ENCODE data around the gene FANCE.
"Not testable (repeated sequence)": the region's sequence is repeated elsewhere in the genome, so short reads cannot be mapped to it uniquely, and the experiment has no call there.

The FANCE gene

DNA sequence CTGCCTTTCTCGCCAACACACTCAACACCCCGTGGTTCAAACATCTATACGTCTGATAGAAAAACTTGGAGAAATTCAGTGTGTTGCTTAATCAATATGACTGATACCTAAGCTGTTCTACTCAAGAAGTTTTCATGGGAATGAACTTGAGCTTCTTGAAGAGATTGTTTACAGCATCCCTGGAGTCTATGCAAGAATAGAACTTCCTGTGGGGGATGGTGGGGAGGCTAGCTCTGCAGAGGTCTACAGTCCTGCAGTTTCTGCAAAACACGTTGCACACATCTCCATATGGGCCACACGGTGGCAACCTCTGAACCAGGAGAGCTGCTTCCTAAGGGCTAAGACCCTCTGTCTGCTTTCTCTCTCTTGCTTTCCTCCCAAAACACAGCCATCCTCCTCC is 32.7 kb upstream of the FANCE start:
- DNase-seq (no peak), ATAC-seq (replicated peaks) (no peak)
- Mint-ChIP-seq H3K36me3 (ENCODE audit: insufficient read depth) (peaks cover 50% of the 10 kb centered on the region), H3K27ac (no peak overlapping the region), H3K9me3 (no peaks in the 10 kb centered on the region), H3K4me3 (no peak overlapping the region), H3K27me3 (no peaks in the 10 kb centered on the region), H3K4me1 (ENCODE audit: low read depth in 2 of 2) (peaks cover 15 to 22% of the 10 kb centered on the region in 2 donors)

DNA sequence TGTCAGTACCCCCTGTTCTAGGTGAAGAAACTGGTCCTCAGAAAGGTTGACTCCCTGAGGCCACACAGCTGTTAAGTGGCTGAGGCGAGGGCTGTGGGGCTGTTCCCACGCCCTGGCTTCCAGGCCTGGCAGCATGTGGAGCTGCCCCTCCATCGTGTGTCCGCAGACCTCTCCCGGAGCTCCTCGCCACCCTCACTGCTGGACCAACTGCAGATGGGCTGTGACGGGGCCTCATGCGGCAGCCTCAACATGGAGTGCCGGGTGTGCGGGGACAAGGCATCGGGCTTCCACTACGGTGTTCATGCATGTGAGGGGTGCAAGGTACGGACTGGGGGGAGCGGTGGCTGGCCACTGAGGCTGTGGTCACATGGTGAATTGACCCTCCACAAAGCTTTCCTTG is 32.2 kb upstream of the FANCE start:
- Mint-ChIP-seq H3K27ac (no peak overlapping the region), H3K36me3 (ENCODE audit: insufficient read depth) (peaks cover 52% of the 10 kb centered on the region), H3K4me3 (no peak overlapping the region), H3K4me1 (ENCODE audit: low read depth in 2 of 2) (peaks cover 15 to 19% of the 10 kb centered on the region in 2 donors), H3K9me3 (no peaks in the 10 kb centered on the region), H3K27me3 (no peaks in the 10 kb centered on the region)
- ATAC-seq (replicated peaks) = no peak
- DNase-seq = no peak

DNA sequence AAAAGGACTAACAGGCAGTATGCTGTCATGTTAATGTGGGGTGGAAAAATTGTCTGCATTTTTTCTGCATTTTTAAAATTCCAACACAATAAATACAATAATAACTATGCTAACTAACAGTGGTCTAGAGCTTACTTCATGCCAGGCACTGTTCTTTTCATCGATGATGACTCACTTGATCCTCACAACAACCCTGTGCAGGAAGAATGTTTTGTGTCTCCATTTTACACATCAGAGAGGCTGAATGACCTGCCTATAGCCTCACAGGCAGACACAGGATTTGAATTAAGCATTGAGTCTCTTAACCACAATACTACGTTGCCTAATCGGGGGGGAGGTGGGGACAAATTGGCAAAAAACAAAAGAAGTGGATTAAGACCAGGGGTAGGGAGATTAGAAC is 26.9 kb upstream of the FANCE start:
- Mint-ChIP-seq H3K27me3 (no peaks in the 10 kb centered on the region), H3K27ac (no peak overlapping the region), H3K4me3 (no peak overlapping the region), H3K36me3 (ENCODE audit: insufficient read depth) (peaks cover 41% of the 10 kb centered on the region), H3K4me1 (ENCODE audit: low read depth in 2 of 2) (no peaks in the 10 kb centered on the region), H3K9me3 (peaks cover 0 to 2% of the 10 kb centered on the region in 2 donors)
- no peak for DNase-seq
- ATAC-seq (replicated peaks) = no peak

DNA sequence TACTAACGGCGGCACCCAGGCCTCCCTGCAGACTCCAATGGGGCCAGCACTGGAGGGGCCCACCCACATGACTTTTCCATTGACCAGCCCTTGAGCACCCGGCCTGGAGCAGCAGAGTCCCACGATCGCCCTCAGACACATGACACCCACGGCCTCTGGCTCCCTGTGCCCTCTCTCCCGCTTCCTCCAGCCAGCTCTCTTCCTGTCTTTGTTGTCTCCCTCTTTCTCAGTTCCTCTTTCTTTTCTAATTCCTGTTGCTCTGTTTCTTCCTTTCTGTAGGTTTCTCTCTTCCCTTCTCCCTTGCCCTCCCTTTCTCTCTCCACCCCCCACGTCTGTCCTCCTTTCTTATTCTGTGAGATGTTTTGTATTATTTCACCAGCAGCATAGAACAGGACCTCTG is 26.1 kb upstream of the FANCE start:
- H3K4me3 Mint-ChIP-seq = no peak overlapping the region
- ATAC-seq (replicated peaks) = no peak
- no peak for DNase-seq
- no peak overlapping the region for H3K27ac Mint-ChIP-seq
- no peaks in the 10 kb centered on the region for H3K4me1 Mint-ChIP-seq (ENCODE audit: low read depth in 2 of 2)
- H3K9me3 Mint-ChIP-seq = peaks cover 0 to 2% of the 10 kb centered on the region in 2 donors
- H3K36me3 Mint-ChIP-seq (ENCODE audit: insufficient read depth) = peaks cover 38% of the 10 kb centered on the region
- H3K27me3 Mint-ChIP-seq = no peaks in the 10 kb centered on the region

DNA sequence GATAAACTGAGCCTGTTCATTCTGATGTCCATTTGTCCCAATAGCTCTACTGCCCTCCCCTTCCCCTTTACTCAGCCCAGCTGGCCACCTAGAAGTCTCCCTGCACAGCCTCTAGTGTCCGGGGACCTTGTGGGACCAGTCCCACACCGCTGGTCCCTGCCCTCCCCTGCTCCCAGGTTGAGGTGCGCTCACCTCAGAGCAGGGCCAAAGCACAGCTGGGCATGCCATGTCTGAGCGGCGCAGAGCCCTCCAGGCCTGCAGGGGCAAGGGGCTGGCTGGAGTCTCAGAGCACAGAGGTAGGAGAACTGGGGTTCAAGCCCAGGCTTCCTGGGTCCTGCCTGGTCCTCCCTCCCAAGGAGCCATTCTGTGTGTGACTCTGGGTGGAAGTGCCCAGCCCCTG is 24.7 kb upstream of the FANCE start:
- ATAC-seq (replicated peaks) (no peak), DNase-seq (no peak)
- no peak overlapping the region for H3K4me3 Mint-ChIP-seq
- no peaks in the 10 kb centered on the region for H3K27me3 Mint-ChIP-seq
- no peaks in the 10 kb centered on the region for H3K4me1 Mint-ChIP-seq (ENCODE audit: low read depth in 2 of 2)
- peaks cover 0 to 2% of the 10 kb centered on the region in 2 donors for H3K9me3 Mint-ChIP-seq
- peaks cover 27% of the 10 kb centered on the region for H3K36me3 Mint-ChIP-seq (ENCODE audit: insufficient read depth)
- H3K27ac Mint-ChIP-seq = no peak overlapping the region

DNA sequence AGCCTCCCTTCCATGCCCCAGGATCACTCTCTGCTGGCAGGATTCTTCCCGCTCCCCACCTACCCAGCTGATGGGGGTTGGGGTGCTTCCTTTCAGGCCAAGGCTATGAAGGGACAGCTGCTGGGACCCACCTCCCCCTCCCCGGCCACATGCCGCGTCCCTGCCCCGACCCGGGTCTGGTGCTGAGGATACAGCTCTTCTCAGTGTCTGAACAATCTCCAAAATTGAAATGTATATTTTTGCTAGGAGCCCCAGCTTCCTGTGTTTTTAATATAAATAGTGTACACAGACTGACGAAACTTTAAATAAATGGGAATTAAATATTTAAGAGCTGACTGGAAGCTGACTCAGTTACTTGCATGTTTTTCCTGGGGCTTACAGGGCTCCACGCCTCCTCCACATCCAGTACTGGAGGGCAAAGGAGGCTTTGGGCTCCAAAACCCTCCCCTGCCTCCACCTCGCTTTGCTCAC is 24.3 kb upstream of the FANCE start:
- peaks cover 0 to 2% of the 10 kb centered on the region in 2 donors for H3K9me3 Mint-ChIP-seq
- H3K4me1 Mint-ChIP-seq (ENCODE audit: low read depth in 2 of 2) = no peaks in the 10 kb centered on the region
- H3K27me3 Mint-ChIP-seq = no peaks in the 10 kb centered on the region
- DNase-seq (no peak), ATAC-seq (replicated peaks) (no peak)
- peaks cover 23% of the 10 kb centered on the region for H3K36me3 Mint-ChIP-seq (ENCODE audit: insufficient read depth)
- no peak overlapping the region for H3K4me3 Mint-ChIP-seq
- no peak overlapping the region for H3K27ac Mint-ChIP-seq

DNA sequence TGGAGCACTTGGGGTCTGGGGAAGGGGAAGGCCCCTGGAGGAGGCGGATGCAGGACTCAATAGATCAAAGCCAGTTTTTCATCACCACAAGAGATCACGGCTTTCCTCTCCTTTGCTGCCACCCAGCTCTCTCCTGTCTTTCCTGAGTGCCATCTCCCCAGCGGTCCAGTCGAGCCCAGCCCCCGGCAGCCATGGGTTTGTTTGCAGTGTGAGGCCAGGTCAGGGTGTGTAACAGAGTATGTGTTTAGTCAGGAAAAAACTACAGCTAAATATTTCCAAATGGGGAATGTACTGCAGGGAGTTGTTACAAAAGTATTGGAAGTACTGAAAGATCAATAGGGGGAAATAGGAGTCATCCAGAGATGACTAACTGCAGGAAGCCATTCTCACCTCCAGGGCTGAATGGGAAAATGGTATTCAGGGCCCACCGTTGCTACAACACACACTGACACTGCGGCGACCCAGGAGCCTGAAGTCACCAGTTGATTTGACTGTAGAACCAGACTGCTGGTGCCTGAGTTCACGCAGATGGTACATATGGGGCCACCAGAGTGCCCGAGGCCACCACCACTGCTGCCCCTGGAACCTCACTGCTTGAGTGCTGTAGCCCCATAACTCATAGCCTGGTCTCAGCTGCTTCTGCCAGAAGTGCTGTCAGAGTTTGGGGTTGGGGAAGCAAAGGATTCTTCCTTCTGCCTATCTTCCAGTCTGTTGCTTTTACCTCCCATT is 23.6 kb upstream of the FANCE start:
- DNase-seq (no peak), ATAC-seq (replicated peaks) (no peak)
- Mint-ChIP-seq H3K9me3 (peaks cover 0 to 2% of the 10 kb centered on the region in 2 donors), H3K4me3 (no peak overlapping the region), H3K27ac (no peak overlapping the region), H3K4me1 (ENCODE audit: low read depth in 2 of 2) (no peaks in the 10 kb centered on the region), H3K27me3 (no peaks in the 10 kb centered on the region), H3K36me3 (ENCODE audit: insufficient read depth) (peaks cover 16% of the 10 kb centered on the region)

DNA sequence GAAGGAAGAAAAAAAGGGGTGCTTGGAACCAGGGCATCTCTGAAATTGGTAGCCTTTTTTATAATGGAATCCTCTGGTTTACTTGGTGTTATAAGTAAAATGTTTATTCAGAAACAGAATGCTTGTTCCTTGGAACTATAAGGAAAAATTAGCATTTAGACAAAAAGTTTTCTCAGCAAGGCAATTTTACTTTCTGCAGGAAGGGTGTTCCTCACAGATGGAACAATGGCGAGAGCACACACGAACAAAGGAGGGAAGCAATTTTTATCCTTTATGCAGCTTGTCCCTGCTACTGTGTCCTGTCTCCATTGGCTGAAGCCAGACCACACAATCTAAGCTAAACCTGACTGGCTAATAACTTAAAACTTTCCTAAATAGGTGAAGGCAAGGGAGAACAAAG is 22.7 kb upstream of the FANCE start:
- Mint-ChIP-seq H3K4me3 (no peak overlapping the region), H3K27ac (no peak overlapping the region), H3K36me3 (ENCODE audit: insufficient read depth) (peaks cover 11% of the 10 kb centered on the region), H3K9me3 (peaks cover 0 to 2% of the 10 kb centered on the region in 2 donors), H3K27me3 (no peaks in the 10 kb centered on the region), H3K4me1 (ENCODE audit: low read depth in 2 of 2) (no peaks in the 10 kb centered on the region)
- DNase-seq (no peak), ATAC-seq (replicated peaks) (no peak)

DNA sequence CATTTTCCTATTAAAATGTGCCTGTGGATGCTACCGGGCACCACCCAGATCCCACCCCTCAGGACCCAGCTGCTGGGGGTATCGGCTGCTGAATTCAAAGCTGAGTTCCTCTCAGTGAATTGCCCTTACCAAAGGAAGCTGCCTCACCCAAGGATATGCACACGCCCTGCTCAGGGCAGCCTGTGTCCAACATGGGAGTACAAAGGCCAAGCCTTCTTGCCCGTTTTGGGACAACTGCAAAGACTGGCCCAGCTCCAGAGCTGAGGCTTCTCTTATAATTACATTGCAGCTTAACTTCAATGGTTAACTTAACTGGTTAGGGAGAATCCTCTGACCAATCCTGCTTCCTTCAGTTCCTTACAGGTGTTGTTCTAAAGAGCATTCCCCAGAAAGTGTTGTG is 19.8 kb upstream of the FANCE start:
- DNase-seq = no peak
- no peaks in the 10 kb centered on the region for H3K4me1 Mint-ChIP-seq (ENCODE audit: low read depth in 2 of 2)
- peaks cover 4% of the 10 kb centered on the region for H3K36me3 Mint-ChIP-seq (ENCODE audit: insufficient read depth)
- H3K9me3 Mint-ChIP-seq = peaks cover 0 to 2% of the 10 kb centered on the region in 2 donors
- ATAC-seq (replicated peaks) = no peak
- no peaks in the 10 kb centered on the region for H3K27me3 Mint-ChIP-seq
- no peak overlapping the region for H3K4me3 Mint-ChIP-seq
- no peak overlapping the region for H3K27ac Mint-ChIP-seq

DNA sequence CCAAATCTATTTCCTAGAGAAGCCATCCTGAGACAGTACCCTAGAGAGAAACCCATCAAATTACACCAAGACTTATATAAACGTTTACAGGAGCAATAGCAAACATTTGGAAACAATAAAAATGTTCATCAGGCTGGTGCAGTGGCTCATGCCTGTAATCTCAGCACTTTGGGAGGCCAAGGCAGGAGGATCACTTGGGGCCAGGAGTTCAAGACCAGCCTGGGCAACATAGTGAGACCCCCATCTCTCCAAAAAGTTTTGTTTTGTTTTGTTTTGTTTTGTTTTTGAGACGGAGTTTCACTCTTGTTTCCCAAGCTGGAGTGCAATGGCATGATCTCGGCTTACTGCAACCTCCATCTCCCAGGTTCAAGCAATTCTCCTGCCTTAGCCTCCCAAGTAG is 19.4 kb upstream of the FANCE start:
- H3K4me1 Mint-ChIP-seq (ENCODE audit: low read depth in 2 of 2); ATAC-seq (replicated peaks); H3K4me3 Mint-ChIP-seq; H3K36me3 Mint-ChIP-seq (ENCODE audit: insufficient read depth); H3K27me3 Mint-ChIP-seq; DNase-seq; H3K27ac Mint-ChIP-seq; H3K9me3 Mint-ChIP-seq: not testable (repeated sequence)

DNA sequence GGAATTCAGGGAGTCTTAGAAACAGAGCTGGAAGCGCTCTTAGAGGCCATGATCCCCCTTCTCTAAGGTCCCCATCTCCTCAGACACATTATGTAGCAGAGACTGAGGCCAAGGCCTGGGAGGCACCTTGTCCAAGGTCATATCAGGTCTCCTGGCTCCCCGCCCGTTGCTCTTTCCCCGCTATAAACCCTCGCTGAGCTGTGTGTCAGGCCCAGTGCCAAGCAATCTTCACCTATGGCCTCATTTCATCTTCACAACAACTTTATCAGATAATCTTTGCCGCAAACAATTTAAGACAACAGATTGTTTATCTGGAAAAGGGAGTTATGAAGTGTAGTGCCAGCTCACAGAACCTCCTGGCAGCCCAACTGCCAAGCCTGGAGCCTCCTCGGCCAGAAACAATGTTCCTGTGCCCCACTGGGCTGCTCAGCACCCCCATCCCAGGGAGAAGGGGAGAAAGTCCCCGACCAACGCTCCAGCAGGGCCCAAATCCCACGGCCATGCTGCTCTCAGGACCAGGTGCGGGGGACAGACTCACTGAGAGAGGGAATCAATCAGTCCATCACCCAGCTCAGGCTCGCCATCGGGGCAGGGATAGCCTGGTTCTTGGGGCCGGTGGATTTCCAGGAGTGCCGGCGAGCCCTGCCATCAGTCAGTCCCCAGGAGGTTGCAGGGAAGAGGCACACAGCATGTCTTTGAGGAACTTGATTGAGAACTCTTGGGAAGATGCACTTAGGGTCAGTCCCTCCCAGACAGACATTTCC is 16.9 kb upstream of the FANCE start:
- H3K27me3 Mint-ChIP-seq = no peaks in the 10 kb centered on the region
- no peak overlapping the region for H3K4me3 Mint-ChIP-seq
- H3K36me3 Mint-ChIP-seq (ENCODE audit: insufficient read depth) = no peaks in the 10 kb centered on the region
- DNase-seq (no peak), ATAC-seq (replicated peaks) (no peak)
- no peaks in the 10 kb centered on the region for H3K4me1 Mint-ChIP-seq (ENCODE audit: low read depth in 2 of 2)
- H3K27ac Mint-ChIP-seq = peak overlapping the region in 1 of 2 donors; percentile 35
- no peaks in the 10 kb centered on the region for H3K9me3 Mint-ChIP-seq

DNA sequence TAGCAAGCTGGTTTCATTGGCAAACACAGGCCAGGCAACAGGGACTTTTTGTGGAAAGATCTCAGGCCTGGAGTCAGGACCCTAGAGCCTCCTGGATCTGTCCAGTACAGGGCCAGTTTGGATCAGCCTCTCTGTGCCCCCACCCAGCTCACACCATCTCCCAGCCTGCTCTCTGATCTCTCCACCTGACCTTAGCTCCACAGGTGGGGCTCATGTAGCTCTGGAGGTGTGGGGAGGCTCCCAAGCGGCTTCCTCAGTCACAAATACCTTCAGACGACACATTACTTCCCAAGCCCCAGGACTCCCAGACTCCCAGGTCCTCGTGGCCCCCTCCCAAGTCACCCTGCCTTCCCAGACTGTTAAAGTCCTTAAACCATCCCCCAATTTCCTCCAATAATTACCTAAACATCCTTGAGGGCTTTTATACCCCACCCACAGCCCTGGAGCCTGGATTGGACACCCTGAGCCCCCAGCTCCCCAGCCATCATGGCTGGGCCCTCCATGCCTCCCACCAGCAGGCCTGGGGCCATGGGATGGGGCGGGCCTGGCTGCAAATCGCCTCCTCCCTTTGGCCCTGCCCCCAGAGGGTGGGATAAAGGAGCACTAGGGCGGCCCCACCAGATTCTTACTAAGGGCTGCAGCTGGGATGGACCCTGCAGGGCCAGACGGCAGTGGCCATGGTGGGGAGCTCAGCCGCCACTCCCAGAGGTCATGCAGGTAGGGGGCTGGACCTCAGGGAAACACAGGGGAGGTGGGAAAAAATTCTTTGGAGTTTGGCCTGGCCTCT is 15.9 kb upstream of the FANCE start:
- H3K4me1 Mint-ChIP-seq (ENCODE audit: low read depth in 2 of 2) = no peaks in the 10 kb centered on the region

DNA sequence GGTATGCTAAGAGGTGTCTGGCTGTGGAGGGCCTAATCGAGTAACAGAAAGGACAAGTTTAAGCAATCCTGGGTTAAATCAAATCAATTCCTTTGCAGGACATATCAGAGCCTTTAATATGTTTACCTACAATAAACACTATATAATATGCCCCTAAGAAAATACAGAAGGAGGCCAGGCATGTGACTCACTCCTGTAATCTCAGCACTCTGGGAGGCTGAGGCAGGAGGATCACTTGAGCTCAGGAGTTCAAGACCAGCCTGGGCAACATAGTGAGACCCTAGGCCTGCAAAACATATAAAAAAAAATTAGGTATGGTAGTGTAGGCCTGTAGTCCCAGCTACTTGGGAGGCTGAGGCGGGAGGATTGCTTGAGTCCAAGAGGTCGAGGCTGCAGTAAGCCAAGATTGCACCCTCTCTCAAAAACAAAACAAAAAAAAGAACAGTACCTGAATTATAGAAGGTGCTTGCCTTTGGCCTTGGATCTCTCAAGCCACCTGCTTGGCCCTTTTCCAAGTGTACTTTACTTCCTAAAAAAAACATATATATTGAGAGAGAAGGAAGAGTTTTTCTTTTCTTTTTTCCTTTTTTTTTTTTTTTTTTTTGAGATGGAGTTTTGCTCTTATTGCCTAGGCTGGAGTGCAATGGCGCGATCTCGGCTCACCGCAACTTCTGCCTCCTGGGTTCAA is 13.6 kb upstream of the FANCE start:
- not testable (repeated sequence) for H3K36me3 Mint-ChIP-seq (ENCODE audit: insufficient read depth); H3K27me3 Mint-ChIP-seq; H3K4me3 Mint-ChIP-seq; ATAC-seq (replicated peaks); H3K4me1 Mint-ChIP-seq (ENCODE audit: low read depth in 2 of 2); DNase-seq; H3K9me3 Mint-ChIP-seq; H3K27ac Mint-ChIP-seq

More for the DNA sequence above, 15.9 kb upstream of the FANCE start:
- no peaks in the 10 kb centered on the region for H3K36me3 Mint-ChIP-seq (ENCODE audit: insufficient read depth)
- H3K4me3 Mint-ChIP-seq = no peak overlapping the region
- H3K27me3 Mint-ChIP-seq = no peaks in the 10 kb centered on the region
- DNase-seq (no peak), ATAC-seq (replicated peaks) (no peak)
- peak overlapping the region in 1 of 2 donors; percentile 46 for H3K27ac Mint-ChIP-seq
- H3K9me3 Mint-ChIP-seq = no peaks in the 10 kb centered on the region
